Activated CD8-positive, alpha-beta memory T cell treated with anti-CD3 and anti-CD28 coated beads for 48 hours (primary cell): ENCODE data around the gene AAK1.
"Not testable (repeated sequence)": the region's sequence is repeated elsewhere in the genome, so short reads cannot be mapped to it uniquely, and the experiment has no call there.

ENCODE experiments used
- DNase-seq, 3 experiments: peaks; one replicate each; pipeline ENCODE4 v3.0.0-alpha.2; 2020; ENCODE audit warnings: low read depth in 2 of 3, low spot score in 2 of 3

AAK1 gene

GRCh38 chr2:69660637-69661036 is 17.1 kb upstream of the AAK1 start:
- DNase-seq: no peak

DNA sequence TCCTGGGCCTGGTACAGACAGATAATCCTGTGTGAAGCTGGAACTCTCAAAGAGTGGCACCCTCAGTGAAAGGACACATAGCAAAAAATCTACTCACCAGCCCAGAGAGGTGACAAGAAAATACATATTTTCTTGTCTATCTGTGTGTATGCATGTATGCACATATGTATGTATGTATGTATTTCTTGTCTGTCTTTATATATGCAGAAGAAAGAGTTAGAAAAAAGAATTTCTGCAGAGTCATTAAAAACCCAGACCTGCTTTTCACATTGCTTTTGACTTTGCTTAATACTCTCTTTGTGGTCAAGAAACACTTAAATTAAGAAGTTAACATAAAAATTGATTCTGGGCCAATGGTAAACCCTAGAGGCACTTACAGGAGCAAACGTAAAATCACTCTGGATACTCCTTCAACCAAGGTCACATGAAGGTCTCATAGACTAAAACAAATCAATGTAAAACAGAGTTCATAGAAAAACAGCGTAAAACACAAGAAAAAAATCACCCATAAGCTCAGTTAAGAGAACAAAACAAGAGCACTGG is 16.5 kb upstream of the AAK1 start:
- DNase-seq: no peak

GRCh38 chr2:69659349-69659748 is 15.8 kb upstream of the AAK1 start:
- no peak for DNase-seq

GRCh38 chr2:69652206-69652605 is 8.7 kb upstream of the AAK1 start:
- DNase-seq: no peak

DNA sequence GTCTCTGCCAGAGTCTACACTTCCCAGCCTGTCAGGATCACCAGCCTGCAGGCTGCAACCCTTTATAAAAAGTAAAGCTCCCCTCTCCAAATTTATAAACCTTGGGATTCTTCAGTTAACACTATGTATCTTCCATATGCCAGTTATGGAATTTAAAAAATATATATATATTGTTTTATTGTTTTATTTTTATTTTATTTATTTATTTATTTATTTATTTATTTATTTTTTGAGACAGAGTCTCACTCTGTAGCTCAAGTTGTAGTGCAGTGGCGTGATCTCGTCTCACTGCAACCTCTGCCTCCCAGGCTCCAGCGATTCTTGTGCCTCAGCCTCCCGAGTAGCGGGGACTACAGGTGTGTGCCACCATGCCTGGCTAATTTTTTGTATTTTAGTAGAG is 3.7 kb upstream of the AAK1 start:
- not testable (repeated sequence) for DNase-seq

GRCh38 chr2:69646714-69647113 is 3.2 kb upstream of the AAK1 start:
- no peak for DNase-seq

- no peak for DNase-seq
Measured at GRCh38 chr2:69645921-69646320, 2.4 kb upstream of the AAK1 start.

- no peak for DNase-seq
Measured at GRCh38 chr2:69645031-69645431, 1.5 kb upstream of the AAK1 start.

- peak in 1 of 3 experiments; percentile 45 for DNase-seq
Measured at GRCh38 chr2:69644506-69644979, 1.0 kb upstream of the AAK1 start.

- peak in 1 of 3 experiments; percentile 31 for DNase-seq
Measured at GRCh38 chr2:69642709-69643601, 584 bp downstream of the AAK1 start.

DNA sequence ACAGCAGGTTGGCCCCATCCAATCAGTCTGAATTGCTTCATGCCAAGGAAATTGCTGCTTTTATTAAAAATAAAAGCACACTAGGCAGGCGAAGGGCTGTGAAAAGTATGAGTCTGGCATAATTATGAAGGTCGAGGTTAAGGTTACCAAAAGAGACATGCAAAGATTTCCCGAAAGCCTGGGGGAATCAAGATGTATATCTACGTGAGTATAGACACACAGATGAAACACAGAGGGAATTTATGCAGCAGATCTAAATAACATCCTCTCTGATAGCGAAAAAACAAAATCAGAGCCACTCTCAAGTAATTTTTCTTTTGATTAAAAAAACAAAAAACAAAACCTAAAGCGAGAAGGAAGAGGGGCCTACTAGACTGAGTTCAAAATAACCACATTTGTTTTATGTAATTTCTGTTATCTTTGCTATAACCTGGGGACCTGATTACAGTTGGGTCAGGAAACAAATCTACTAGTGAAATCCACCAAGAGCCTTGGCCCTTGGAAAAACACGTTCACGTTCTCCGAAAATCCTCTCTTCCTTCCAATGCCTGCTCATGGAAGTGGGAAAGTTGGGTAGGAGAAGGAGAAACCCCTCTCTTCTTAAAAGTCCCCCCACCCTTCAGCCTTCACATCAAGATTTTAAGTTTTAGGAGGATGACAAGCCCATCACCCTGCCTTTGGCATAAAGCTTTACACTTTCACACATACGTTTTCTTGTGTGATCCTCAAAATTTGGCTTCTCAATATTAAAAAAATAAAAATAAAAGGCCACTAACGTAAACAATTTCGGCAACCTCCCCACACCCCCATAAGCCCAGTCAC is 1.4 kb downstream of the AAK1 start:
- DNase-seq: no peak

GRCh38 chr2:69641471-69641870 is 2.1 kb downstream of the AAK1 start:
- DNase-seq: no peak

DNA sequence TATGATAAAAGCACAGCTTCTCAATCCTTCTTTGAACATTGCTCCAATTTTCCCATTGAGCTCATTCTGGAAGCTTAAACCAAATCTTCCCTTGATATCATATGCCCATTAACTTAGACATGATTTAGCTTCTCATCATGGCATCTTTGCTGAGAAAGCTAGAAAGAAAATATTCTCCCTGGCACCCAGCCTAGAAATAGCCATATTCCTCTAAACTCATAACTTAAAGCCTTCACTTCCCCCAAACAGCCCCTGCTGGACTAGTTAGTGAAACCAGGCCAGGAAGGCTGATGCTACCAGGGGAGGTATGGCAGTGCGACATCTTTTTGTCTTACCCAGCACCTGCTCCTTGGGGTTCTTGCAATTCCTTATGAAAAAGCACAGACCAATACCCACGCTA is 4.3 kb downstream of the AAK1 start:
- DNase-seq: no peak

DNA sequence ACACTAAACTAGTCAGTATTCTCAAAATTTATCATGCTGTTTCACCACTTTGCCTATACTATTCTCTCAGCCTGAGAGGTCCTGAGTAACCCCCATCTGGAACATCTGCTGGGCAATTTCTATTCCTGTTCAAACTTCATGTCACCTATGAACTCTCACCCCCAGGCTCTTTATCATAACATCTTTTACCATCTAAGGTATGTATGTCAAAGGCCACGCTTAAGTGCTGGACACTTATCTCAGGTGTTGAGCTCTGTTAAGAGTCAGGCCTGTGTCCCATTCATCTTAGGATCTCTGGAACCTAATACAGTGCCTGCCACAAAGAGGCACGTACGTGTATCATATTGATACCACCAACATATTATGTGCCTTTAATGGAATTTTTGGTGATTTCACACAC is 4.9 kb downstream of the AAK1 start:
- no peak for DNase-seq

DNA sequence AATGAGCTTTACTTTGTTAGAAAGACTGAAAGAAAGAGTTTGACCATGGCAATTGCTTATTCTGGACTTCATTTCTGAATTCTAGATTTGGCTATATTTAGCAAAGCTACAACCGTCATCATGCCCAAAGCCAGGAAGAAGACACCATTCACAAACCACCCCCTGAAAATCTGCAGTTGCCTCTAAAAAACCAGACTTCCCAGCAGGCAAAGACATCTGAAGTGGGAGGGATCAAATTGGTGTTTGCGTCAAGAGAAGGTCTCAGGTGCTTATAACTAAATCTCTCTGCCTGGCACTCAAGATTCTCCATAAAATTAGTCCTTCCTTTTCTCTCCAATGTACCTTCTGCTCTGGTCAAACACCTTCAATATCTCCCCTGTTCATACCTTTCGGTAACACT is 5.6 kb downstream of the AAK1 start:
- no peak for DNase-seq

GRCh38 chr2:69636395-69636794 is 7.1 kb downstream of the AAK1 start:
- DNase-seq: no peak

- DNase-seq: no peak
Measured at GRCh38 chr2:69635432-69635831, 8.1 kb downstream of the AAK1 start.

DNA sequence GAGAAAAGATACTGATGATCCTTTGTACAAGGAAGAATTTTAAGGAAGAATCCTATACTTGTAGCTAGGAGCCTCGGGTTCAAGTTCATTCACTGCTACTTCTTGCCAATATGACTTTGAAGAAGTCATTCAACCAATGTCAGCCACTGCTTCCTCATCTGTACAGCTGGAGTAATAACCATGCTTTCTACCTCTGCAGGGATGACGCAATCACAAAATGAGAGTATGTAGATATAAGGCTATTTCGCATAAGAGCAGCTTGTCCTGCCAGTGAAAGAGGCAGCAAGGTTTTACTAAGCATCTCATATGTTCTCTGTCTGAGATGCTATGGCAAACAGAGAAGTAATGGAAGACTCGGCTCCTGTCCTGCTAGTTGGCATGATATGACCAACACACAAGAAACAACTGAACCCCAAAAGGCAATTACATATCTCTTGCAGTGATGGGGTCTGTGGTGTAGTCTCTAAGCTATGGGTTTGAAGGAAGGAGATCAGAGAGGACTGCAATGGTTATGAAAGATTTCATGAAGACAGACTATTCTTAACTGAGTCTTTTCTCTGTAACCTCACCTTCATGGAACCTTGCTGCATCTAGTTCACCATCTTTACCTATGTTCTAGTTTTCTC is 9.2 kb downstream of the AAK1 start:
- no peak for DNase-seq

DNA sequence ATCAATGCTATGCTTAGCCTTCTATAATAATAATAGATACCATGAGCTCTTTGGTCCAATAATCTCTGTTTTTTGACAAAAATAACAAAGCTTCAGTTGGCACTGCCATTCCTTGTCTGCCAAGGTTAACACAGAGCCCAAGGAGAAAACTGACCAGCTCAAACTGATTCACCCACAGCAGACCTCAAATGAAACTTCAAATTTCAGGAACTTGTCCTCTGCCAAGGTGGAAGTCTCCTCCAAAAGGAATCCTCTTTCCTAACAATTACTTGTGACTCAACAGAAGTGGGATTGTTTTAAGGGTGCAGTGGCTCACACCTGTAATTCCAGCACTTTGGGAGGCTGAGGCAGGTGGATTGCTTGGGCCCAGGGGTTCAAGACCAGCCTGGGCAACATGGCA is 12.1 kb downstream of the AAK1 start:
- no peak for DNase-seq

DNA sequence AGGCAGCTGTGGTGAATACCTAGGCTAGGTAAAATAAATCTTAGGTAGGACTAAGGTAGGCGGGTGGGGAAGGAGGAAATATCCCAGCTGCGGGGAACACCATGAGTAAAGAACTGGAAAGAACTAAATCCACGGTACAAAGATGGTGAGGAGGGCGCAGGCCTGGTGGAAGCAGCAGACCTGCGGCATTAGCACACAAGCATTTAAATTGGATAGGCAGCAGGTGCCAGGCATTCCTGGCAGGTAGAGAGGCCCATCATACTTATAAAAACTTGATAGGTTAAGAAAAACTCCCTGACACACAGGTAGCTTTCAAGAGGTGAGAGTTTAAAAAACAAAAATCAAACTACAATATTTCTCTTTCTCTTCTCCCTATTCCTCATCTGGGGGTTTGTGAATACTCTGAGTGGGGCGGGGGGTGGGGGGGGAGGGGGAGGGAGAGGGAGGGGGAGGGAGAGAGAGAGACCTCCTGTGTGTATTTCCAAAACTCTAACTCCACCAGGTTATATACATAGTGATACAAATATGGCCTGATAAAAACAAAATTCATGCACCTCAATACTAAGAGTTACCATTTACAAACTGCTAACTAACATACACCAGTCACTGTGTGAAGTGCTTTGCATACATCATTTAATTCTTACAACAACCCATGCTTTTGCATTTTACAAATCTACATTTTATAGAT is 13.5 kb downstream of the AAK1 start:
- DNase-seq: no peak
